Fibroblast of lung (primary cell): ENCODE results near the gene KLHL6. TPM values are rescaled to one million over a fixed set of nuclear protein-coding genes. Genes with fewer than 3 reads are reported as not detected.
"Not testable (repeated sequence)": the region's sequence is repeated elsewhere in the genome, so short reads cannot be mapped to it uniquely, and the experiment has no call there.

Source experiments
- DNase-seq, 2 donors: peaks; one replicate each; pipeline versions ENCODE4 v3.0.0 to v3.0.0-alpha.2; 2010; ENCODE audit warnings: low read depth in 2 of 2
- H2AFZ ChIP-seq: 2 replicates; pipeline ENCODE4 v1.5.1; 2012; ENCODE audit warnings: low read length, control low read depth, inconsistent platforms
- H3K27ac ChIP-seq: 2 replicates; pipeline ENCODE4 v1.5.1; 2011; ENCODE audit warnings: low read length, control low read depth; ENCODE audit not compliant: insufficient read depth
- H3K27me3 ChIP-seq: 2 replicates; pipeline ENCODE4 v1.5.1; 2011; ENCODE audit warnings: mild to moderate bottlenecking, low read length; ENCODE audit not compliant: control insufficient read depth, insufficient read depth
- H3K36me3 ChIP-seq: 2 replicates; pipeline ENCODE4 v1.5.1; 2011; ENCODE audit warnings: low read length; ENCODE audit not compliant: control insufficient read depth, insufficient read depth
- H3K4me1 ChIP-seq: 2 replicates; pipeline ENCODE4 v1.5.1; 2011; ENCODE audit warnings: low read length; ENCODE audit not compliant: control insufficient read depth, insufficient read depth; ENCODE audit errors: extremely low read depth
- H3K4me2 ChIP-seq: 2 replicates; pipeline ENCODE4 v1.5.1; 2011; ENCODE audit warnings: low read length, control low read depth; ENCODE audit not compliant: insufficient read depth; ENCODE audit errors: extremely low read depth
- H3K4me3 ChIP-seq, 4 experiments: fragments of 200-600 bp in 1 of 4; sonication (generic) in 1 of 4; replicated peaks in 1 of 4; 2 replicates each; pipeline ENCODE4 v1.5.1; 2011 to 2016; ENCODE audit warnings: low read length in 4 of 4, low read depth in 3 of 4, mild to moderate bottlenecking in 3 of 4, control low read depth in 2 of 4, inconsistent platforms in 1 of 4, mixed read lengths in 1 of 4; ENCODE audit not compliant: insufficient read depth in 1 of 4; ENCODE audit errors: control extremely low read depth in 1 of 4
- H3K79me2 ChIP-seq: 2 replicates; pipeline ENCODE4 v1.5.1; 2012; ENCODE audit warnings: mild to moderate bottlenecking, low read length, inconsistent platforms; ENCODE audit not compliant: control insufficient read depth, insufficient read depth
- H3K9ac ChIP-seq: 2 replicates; pipeline ENCODE4 v1.5.1; 2011; ENCODE audit warnings: mild to moderate bottlenecking, low read length, control low read depth; ENCODE audit not compliant: insufficient read depth
- H3K9me3 ChIP-seq: 2 replicates; pipeline ENCODE4 v1.5.1; 2012; ENCODE audit warnings: low read depth, low read length; ENCODE audit not compliant: control insufficient read depth, insufficient read depth
- H4K20me1 ChIP-seq: 2 replicates; pipeline ENCODE4 v1.5.1; 2011; ENCODE audit warnings: low read length; ENCODE audit not compliant: control insufficient read depth, insufficient read depth; ENCODE audit errors: extremely low read depth
- EZH2 ChIP-seq: IDR thresholded peaks from 2 replicates; pipeline ENCODE4 v1.5.1; 2012; ENCODE audit warnings: low read length, control low read depth, mild to moderate bottlenecking; ENCODE audit errors: missing control alignments
- polyA plus RNA-seq, 2 donors: library from polyadenylated mRNA; depleted of rRNA in 1 of 2; stranded (reverse) in 1 of 2; unstranded in 1 of 2; fragments of >200 nt; gene quantifications; 2 replicates each; pipeline ENCODE4 v1.2.1, GENCODE V29; 2011 to 2012; ENCODE audit warnings: missing spikeins in 1 of 2
- total RNA-seq: library from RNA; depleted of rRNA; stranded (reverse); fragments of >200 nt; gene quantifications from 2 replicates; pipeline ENCODE4 v1.2.1, GENCODE V29; 2014
- TF ChIP-seq, protein P1 (sequence below), 2 donors: IDR thresholded peaks in 1 of 2; conservative IDR thresholded peaks in 1 of 2; 1 replicate in 1 of 2; 2 replicates in 1 of 2; pipeline ENCODE4 v1.5.1; 2011 to 2012; ENCODE audit warnings: low read length in 2 of 2, control low read depth in 1 of 2, inconsistent platforms in 1 of 2, low read depth in 1 of 2, mild to moderate bottlenecking in 1 of 2

KLHL6 gene
- total and polyA plus RNA-seq, 2 donors (not counting 1 experiment from before 2014, with no cell fraction given): not detected

DNA sequence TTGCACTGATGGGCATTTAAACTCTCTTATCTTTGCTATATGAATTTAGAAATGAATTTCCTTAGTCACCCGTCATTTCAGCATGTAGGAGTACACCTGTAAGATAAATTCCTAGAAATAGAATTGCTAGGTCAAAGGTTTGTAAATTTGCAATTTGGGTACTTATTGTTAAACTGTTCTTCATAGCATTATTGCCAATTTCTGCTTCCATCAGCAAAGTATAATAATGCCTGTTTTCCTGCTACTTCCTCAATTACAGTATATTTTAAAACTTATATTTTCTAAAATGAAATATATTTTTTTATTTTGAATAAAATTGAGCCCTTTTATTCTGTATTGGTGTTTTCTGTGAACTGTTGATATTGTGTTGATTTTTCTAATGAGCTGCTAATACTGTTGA, 110.8 kb downstream of the KLHL6 start:
- no peak for DNase-seq
- Histone ChIP-seq H3K4me1 (no peaks in the 10 kb centered on the region), H3K9me3 (no peaks in the 10 kb centered on the region), H3K4me2 (no peak overlapping the region), H3K36me3 (no peaks in the 10 kb centered on the region), H3K79me2 (no peaks in the 10 kb centered on the region), H3K27me3 (no peaks in the 10 kb centered on the region), H3K27ac (no peak overlapping the region), H4K20me1 (no peaks in the 10 kb centered on the region), H3K9ac (no peak overlapping the region), H2AFZ (no peak overlapping the region), H3K4me3 (no peak overlapping the region)
- TF ChIP-seq, protein P1, sequence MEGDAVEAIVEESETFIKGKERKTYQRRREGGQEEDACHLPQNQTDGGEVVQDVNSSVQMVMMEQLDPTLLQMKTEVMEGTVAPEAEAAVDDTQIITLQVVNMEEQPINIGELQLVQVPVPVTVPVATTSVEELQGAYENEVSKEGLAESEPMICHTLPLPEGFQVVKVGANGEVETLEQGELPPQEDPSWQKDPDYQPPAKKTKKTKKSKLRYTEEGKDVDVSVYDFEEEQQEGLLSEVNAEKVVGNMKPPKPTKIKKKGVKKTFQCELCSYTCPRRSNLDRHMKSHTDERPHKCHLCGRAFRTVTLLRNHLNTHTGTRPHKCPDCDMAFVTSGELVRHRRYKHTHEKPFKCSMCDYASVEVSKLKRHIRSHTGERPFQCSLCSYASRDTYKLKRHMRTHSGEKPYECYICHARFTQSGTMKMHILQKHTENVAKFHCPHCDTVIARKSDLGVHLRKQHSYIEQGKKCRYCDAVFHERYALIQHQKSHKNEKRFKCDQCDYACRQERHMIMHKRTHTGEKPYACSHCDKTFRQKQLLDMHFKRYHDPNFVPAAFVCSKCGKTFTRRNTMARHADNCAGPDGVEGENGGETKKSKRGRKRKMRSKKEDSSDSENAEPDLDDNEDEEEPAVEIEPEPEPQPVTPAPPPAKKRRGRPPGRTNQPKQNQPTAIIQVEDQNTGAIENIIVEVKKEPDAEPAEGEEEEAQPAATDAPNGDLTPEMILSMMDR (conservative IDR thresholded peaks at IDR 0.05 in 1 of 2, IDR thresholded peaks at IDR 0.05 in 1 of 2; ENCODE audit: low read depth in 1 of 2, low read length in 2 of 2): no peak
- TF ChIP-seq EZH2: no peak

DNA sequence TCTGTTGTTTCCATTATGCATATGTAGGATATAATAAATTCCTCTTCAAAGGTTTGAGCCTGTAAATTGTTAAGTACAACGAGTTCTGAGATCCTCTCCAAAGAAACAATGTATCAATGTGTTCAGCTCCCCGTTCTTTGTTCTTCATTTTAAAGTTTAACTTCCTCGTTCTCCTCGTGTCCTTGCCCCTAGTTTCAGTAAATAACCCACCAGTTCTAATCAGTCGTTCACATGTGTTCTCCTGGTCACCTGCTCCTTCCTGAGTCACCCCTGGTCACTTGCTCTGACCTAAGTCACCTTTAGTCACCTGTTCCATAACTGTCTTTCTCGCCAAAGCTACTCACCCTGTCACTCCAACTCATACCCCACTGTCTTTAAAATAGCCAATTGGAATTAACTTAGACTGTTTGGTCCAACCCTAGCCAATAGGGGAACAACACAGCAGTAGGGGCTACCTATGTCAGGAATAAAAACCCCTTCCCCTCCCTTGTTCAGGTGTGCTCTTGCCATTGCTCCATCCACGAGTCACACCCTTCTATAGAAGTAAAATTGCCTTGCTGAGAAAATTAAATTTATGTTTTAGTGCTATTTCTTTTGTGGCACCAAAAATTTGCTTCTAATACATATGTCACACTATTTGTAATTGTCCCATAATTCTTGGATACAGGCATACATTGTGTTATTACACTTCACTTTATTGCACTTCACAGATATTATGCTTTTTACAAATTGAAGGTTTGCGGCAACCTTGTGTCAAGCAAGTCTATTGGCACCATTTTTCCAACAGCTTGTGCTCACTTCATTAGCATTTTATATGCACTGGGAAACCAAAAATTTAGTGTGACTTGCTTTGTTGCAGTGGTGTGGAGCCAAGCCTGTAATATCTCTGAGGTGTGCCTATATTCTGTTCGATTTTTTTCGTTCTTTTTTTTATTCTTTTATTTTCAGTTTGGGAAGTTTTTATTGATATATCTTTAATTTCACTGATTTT, 111.8 kb downstream of the KLHL6 start:
- H3K36me3 ChIP-seq: no peaks in the 10 kb centered on the region
- DNase-seq: no peak

DNA sequence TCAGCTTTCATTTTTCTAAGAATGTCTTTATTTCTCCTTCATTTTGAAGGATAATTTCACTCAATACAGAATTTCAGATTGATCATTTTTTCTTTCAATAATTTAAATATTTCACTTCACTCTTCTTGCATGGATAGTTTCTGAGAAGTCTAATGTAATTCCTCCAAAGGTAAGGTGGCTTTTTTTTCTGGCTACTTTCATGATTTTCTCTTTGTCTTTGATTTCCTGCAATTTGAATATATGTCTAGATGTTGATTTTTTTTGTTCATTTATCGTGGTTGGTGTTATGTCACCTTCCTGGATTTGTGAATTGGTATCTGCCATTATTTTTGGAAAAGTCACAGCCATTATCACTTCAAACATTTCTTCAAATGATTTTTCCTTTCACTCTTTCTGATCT, 112.5 kb downstream of the KLHL6 start:
- H3K9me3 ChIP-seq: no peaks in the 10 kb centered on the region
- no peaks in the 10 kb centered on the region for H3K36me3 ChIP-seq
- no peak overlapping the region for H2AFZ ChIP-seq
- H3K27ac ChIP-seq: no peak overlapping the region
- no peaks in the 10 kb centered on the region for H3K79me2 ChIP-seq
- H3K4me1 ChIP-seq: no peaks in the 10 kb centered on the region
- no peak overlapping the region for H3K4me3 ChIP-seq
- H3K9ac ChIP-seq: no peak overlapping the region
- TF ChIP-seq EZH2: no peak
- TF ChIP-seq, protein P1 (conservative IDR thresholded peaks at IDR 0.05 in 1 of 2, IDR thresholded peaks at IDR 0.05 in 1 of 2; ENCODE audit: low read depth in 1 of 2, low read length in 2 of 2): no peak
- no peak for DNase-seq
- no peak overlapping the region for H3K4me2 ChIP-seq
- no peaks in the 10 kb centered on the region for H4K20me1 ChIP-seq
- H3K27me3 ChIP-seq: no peaks in the 10 kb centered on the region

More for the DNA sequence above, 111.8 kb downstream of the KLHL6 start:
- H3K9ac ChIP-seq: no peak overlapping the region
- H3K79me2 ChIP-seq: no peaks in the 10 kb centered on the region
- H3K9me3 ChIP-seq: no peaks in the 10 kb centered on the region
- H2AFZ ChIP-seq: no peak overlapping the region
- no peaks in the 10 kb centered on the region for H4K20me1 ChIP-seq
- H3K27ac ChIP-seq: no peak overlapping the region
- TF ChIP-seq, protein P1 (conservative IDR thresholded peaks at IDR 0.05 in 1 of 2, IDR thresholded peaks at IDR 0.05 in 1 of 2; ENCODE audit: low read depth in 1 of 2, low read length in 2 of 2): no peak
- TF ChIP-seq EZH2: no peak
- H3K4me1 ChIP-seq: no peaks in the 10 kb centered on the region
- no peaks in the 10 kb centered on the region for H3K27me3 ChIP-seq
- H3K4me3 ChIP-seq: no peak overlapping the region
- H3K4me2 ChIP-seq: no peak overlapping the region

DNA sequence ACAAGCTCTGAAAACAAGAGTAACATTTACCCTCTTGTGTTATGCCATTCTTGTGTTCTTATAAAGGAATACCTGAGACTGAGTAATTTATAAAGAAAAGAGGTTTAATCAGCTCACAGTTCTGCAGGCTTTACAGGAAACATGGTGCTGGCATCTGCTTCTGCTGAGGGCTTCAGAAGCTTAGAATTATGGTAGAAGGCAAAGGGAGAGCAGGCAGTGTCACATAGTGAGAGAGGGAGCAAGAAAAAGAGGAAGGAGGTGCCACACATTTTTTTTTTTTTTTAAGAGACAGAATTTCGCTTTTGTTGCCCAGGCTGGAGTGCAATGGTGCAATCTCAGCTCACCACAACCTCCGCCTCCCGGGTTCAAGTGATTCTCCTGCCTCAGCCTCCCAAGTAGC, 115.0 kb downstream of the KLHL6 start:
- not testable (repeated sequence) for H3K4me2 ChIP-seq, H3K4me3 ChIP-seq, H3K27me3 ChIP-seq, H3K9ac ChIP-seq, H3K9me3 ChIP-seq, H3K27ac ChIP-seq, H3K79me2 ChIP-seq, H3K36me3 ChIP-seq, H4K20me1 ChIP-seq, H3K4me1 ChIP-seq, DNase-seq, H2AFZ ChIP-seq
